Superior temporal gyrus (tissue), 1 donor: ENCODE data around the gene PLPP1.

Source experiments
- DNase-seq: peaks from one replicate; pipeline ENCODE4 v3.0.0-alpha.2; 2016; ENCODE audit errors: extremely low spot score

The PLPP1 gene

GRCh38 chr5:55534436-55535198, at the start of gene PLPP1:
TSS of gene PLPP1 (minus strand) at chr5:55534964. CDS start at chr5:55534629, 335 bp downstream.
- DNase-seq: peak; percentile 91

GRCh38 chr5:55583578-55583977, 48.8 kb upstream of the PLPP1 start:
- DNase-seq: no peak

GRCh38 chr5:55582256-55582655, 47.5 kb upstream of the PLPP1 start:
- no peak for DNase-seq

DNA sequence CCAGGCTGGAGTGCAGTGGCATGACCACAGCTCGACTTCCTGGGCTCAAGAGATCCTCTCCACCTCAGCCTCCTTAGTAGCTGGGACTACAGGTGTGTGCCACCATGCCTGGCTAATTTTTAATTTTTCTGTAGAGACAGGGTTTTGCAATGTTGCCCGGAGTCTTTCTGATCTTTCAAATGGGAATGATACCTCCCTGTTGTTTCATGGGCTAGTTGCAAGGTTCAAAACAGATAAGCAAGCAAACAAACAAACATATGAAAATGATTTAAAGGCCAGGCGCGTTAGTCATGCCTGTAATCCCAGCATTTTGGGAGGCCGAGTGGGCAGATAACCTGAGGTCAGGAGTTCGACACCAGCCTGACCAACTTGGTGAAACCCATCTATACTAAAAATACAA, 45.3 kb upstream of the PLPP1 start:
- DNase-seq: no peak

DNA sequence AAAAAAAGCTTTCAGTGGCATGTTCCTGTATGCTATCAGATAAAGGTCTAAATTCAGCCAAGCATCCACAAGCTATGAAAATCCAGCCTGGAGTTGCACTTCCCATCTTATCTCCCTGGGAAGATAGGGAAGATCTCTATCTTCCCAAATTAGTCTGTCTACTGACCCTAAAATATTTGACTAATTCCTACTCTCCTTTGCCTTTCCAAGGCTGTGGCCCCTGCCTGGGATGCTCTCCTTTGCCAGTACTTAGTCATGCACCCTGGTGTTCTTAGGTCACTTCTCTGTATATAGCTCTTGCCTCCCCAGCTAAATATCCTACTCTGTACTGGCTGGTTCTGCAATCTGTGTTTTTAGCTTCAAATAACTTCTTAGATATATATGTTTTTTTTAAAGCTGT, 44.0 kb upstream of the PLPP1 start:
- DNase-seq: no peak

GRCh38 chr5:55577353-55578060, 42.7 kb upstream of the PLPP1 start:
- peak; percentile 56 for DNase-seq

DNA sequence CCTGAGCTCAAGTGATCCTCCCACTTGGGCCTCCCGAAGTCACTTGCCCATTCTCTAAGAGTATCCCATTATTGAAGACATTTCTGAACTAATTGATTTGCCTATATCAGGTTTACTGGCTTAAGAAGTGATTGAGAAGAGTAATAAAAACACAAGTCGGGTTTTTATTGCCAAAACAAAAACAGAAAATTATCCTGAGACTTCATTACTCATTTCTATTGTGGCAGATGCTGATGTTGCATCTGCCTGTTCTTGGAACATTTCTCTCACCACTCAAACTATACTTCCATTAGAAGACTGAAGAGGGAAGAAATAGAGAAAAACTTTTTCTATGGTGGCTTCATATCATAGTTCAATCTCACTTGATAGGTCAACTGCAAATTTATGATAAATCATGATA, 41.9 kb upstream of the PLPP1 start:
- no peak for DNase-seq

- DNase-seq: no peak
Measured at GRCh38 chr5:55575815-55576583, 41.2 kb upstream of the PLPP1 start.

DNA sequence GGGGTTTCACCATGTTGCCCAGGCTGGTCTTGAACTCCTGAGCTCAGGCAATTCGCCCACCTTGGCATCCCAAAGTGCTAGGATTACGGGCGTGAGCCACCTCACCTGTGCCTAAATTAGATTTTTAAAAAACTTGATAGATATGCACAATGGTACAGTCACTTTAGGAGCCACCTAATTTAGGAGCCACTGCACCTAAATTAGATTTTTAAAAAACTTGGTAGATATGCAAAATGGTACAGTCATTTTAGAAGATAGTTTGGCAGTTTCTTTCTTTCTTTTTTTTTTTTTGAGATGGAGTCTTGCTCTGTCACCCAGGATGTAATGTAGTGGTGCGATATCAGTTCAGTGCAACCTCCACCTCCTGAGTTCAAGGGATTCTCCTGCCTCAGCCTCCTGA, 37.8 kb upstream of the PLPP1 start:
- no peak for DNase-seq

DNA sequence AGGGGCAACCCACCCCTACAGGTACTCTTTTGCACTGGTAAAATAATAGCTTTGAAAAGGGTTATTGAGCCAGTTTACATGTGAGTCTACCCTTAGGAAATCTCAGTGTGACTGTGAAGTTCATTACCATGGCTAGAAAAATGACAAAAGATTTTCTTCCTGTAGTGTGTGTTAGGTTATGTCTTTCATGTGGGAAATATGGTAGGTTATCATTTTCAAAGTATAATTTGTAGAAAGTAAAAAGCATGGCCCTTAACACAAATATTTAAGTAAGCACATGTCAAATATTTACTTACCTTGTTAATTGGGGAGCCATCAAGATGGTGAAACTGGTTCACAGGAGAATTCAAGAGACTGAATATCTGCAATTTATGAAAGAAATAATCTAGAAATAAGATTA, 37.3 kb upstream of the PLPP1 start:
- DNase-seq: no peak

- DNase-seq: no peak
Measured at GRCh38 chr5:55570570-55570969, 35.8 kb upstream of the PLPP1 start.

DNA sequence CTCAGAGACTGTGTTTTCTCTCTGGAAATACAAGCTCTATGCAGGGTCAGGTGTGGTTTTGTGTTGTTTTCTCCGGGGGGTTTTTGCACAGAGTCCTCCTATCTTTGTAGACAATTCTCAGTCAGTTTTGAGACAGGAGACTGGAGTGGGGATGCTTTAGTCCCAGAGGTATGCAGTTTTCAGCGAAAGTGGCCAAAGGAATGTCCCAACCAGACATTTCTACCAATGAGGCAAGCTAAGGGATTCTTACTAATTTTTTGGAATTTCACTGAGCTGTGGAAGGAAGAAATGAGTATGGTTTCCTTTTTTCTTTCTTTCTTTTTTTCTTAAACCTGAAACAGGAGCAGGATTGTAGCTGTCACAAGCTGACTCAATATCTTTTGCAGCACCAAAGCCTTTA, 35.3 kb upstream of the PLPP1 start:
- DNase-seq: no peak

GRCh38 chr5:55569513-55569865, 34.7 kb upstream of the PLPP1 start:
- DNase-seq: no peak

- DNase-seq: no peak
Measured at GRCh38 chr5:55568654-55569512, 34.1 kb upstream of the PLPP1 start.

DNA sequence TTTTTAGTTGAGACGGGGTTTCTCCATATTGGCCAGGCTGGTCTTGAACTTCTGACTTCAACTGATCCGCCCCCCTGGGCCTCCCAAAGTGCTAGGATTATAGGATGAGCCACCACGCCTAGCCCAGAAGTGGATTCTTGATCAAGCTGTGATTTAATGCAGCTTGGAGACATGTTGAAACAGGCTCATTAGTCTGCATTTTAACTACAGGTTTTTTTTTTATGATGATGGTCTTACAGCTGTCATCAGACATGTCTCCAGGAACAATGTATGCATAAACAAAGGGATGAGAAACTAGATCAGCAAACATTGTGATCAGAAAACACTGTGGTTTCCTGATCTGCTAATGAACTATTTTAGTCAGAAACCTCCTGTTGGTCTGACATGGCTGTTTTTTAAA, 30.0 kb upstream of the PLPP1 start:
- no peak for DNase-seq

- no peak for DNase-seq
Measured at GRCh38 chr5:55558484-55558883, 23.7 kb upstream of the PLPP1 start.

DNA sequence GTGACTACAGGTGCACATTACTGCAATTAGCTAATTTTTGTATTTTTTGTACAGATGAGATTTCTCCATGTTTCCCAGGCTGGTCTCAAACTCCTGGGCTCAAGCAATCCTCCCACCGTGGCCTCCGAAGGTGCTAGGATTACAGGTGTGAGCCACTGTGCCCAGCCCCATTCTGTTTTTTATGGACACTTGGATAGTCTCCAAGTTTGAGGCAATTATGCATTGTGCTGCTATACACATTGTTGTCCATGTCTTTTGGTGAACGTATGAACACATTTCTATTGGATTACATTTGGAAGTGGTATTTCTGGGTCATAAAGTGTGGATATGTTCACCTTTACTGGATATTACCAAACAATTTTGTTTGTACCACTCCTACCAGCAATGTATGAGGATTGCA, 22.4 kb upstream of the PLPP1 start:
- no peak for DNase-seq

DNA sequence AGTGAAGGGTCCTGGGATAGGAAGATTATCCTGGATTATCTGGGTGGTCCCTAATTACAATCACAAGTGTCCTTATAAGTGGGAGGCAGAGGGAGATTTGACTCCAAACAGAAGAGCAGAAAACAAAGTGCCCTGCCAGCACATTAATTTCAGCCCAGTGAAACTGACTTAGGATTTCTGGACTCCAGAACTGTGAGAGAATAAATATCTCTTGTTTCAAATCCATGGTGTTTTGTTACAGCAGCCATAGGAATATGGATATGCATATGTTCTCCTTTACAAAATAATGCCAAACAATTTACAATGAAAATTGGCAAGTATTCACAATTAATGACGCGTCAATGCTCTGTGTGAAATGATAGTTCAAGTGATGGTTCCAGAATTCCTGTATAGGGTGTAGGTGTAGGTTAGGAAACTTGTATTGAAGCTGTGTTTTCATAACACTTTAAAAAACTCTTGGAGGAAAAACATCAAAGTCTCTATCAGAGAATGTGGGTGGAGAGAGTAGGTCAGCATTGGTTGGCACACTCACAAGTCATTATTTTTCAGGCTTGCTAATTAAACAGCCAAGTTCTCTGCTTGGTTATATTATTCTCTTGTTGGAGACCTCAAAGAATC, 19.9 kb upstream of the PLPP1 start:
- DNase-seq: no peak

DNA sequence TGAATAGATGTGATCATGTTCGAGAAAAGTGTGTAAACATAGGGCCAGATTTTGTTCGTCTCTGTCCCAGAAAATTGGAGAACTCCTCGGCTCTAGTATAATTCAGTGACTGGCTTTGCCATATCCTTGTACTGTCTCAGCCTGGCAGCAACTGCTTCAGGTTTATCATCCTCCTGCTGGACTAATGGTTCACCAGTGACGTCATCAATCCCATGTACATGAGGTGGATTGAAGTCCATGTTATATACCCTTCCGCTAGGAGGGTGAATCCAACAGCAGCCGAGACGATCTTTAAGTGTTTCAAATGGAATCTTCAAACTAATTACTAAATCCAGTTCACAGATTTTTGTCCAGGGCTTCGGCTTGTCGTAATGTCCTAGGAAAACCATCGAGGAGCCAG, 17.1 kb upstream of the PLPP1 start:
- no peak for DNase-seq

DNA sequence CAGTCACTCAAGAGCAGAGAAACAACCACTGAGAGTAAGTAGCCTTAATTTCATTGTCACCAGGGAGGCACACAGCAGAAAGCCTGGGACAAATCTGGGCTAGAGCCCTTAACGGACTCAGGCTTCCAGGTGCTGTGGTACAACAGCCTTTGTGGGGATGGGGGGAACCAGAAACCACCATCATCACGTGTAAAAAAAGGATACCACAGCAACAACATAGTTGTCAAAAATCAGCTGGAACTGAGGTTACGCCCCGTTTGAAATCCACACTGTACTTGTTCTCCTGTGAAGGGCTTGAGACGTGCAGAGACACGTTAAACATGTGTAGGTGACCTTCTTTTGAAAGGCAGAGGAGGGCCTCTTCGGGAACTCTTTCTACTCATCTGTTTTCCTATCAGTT, 16.6 kb upstream of the PLPP1 start:
- DNase-seq: no peak

DNA sequence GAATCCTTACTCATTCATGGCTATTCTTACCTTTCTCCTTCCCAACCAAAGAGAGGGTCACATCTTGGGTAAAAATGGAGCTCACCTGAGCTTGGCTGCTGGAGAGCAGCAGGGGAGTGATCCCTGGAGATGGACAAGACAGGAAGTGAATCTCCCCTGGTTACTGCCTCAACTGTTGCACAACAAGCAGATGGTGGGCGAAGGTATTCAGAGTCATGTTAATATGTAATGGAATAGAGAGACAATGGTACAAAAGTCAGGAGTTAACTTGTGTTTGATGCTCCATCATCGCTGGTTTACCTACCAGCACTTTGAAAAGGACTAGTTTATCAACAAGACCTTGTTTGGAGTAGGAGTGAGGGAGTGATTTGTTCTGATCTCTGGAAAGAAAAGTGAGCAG, 13.0 kb upstream of the PLPP1 start:
- DNase-seq: no peak
